BLaER1 (cell line): ENCODE measurements around the gene ELOB.
"Not testable (repeated sequence)": the region's sequence is repeated elsewhere in the genome, so short reads cannot be mapped to it uniquely, and the experiment has no call there.

ENCODE experiments used
- H3K27ac ChIP-seq: shearing (Covaris generic); formaldehyde crosslinking; 2 replicates; pipeline ENCODE4 v1.8.1; 2022
- H3K27me3 ChIP-seq: shearing (Covaris generic); formaldehyde crosslinking; 2 replicates; pipeline ENCODE4 v1.8.1; 2022
- H3K36me3 ChIP-seq: shearing (Covaris generic); formaldehyde crosslinking; 2 replicates; pipeline ENCODE4 v1.8.1; 2022
- H3K4me1 ChIP-seq: shearing (Covaris generic); formaldehyde crosslinking; 2 replicates; pipeline ENCODE4 v1.8.1; 2022
- H3K4me2 ChIP-seq: shearing (Covaris generic); formaldehyde crosslinking; 2 replicates; pipeline ENCODE4 v1.8.1; 2022
- H3K4me3 ChIP-seq: shearing (Covaris generic); formaldehyde crosslinking; 2 replicates; pipeline ENCODE4 v1.8.1; 2022
- H3K9ac ChIP-seq: shearing (Covaris generic); formaldehyde crosslinking; 2 replicates; pipeline ENCODE4 v1.8.1; 2022
- H3K9me3 ChIP-seq: shearing (Covaris generic); formaldehyde crosslinking; 2 replicates; pipeline ENCODE4 v1.8.1; 2022
- H4K20me1 ChIP-seq: shearing (Covaris generic); formaldehyde crosslinking; 2 replicates; pipeline ENCODE4 v1.8.1; 2022
- Cebpa-rat ChIP-seq: shearing (Covaris generic); IDR thresholded peaks from 2 replicates; pipeline ENCODE4 v1.8.1; 2022

The ELOB gene

GRCh38 chr16:2724816-2725348 lies 52.2 kb downstream of the ELOB start:
- Histone ChIP-seq H3K27ac (no peak overlapping the region), H3K9me3 (no peaks in the 10 kb centered on the region), H3K27me3 (no peaks in the 10 kb centered on the region), H3K4me2 (no peak overlapping the region), H4K20me1 (no peaks in the 10 kb centered on the region), H3K9ac (no peak overlapping the region), H3K4me3 (no peak overlapping the region), H3K4me1 (peaks cover 19% of the 10 kb centered on the region), H3K36me3 (no peaks in the 10 kb centered on the region)
- no peak for TF ChIP-seq Cebpa-rat

- Histone ChIP-seq H3K4me2 (no peak overlapping the region), H3K27me3 (no peaks in the 10 kb centered on the region), H3K4me3 (no peak overlapping the region), H4K20me1 (no peaks in the 10 kb centered on the region), H3K36me3 (no peaks in the 10 kb centered on the region), H3K4me1 (peaks cover 23% of the 10 kb centered on the region), H3K9ac (no peak overlapping the region), H3K27ac (no peak overlapping the region), H3K9me3 (no peaks in the 10 kb centered on the region)
- TF ChIP-seq Cebpa-rat: no peak
Measured at GRCh38 chr16:2724088-2724676, 52.9 kb downstream of the ELOB start.

- H3K9me3 ChIP-seq, H3K27me3 ChIP-seq, H4K20me1 ChIP-seq, H3K36me3 ChIP-seq: not testable (repeated sequence)
- H3K4me3 ChIP-seq: peak overlapping the region; percentile 69
- peaks cover 38% of the 10 kb centered on the region for H3K4me1 ChIP-seq
- peak overlapping the region; percentile 73 for H3K4me2 ChIP-seq
- H3K9ac ChIP-seq: peak overlapping the region; percentile 86; the same call in 1 of the 2 replicates
- H3K27ac ChIP-seq: peak overlapping the region; percentile 40
Measured at GRCh38 chr16:2721634-2722173, 55.4 kb downstream of the ELOB start.
